Fibroblast of villous mesenchyme (primary cell): ENCODE results near the gene YIPF5. TPM values are rescaled to one million over a fixed set of nuclear protein-coding genes. Genes with fewer than 3 reads are reported as not detected.

Experiments
- DNase-seq: peaks from one replicate; pipeline ENCODE4 v3.0.0-alpha.2; 2010; ENCODE audit warnings: low read depth
- H3K4me3 ChIP-seq: 2 replicates; pipeline ENCODE4 v1.5.1; 2011; ENCODE audit warnings: low read depth, mild to moderate bottlenecking, low read length
- CTCF ChIP-seq: IDR thresholded peaks from 2 replicates; pipeline ENCODE4 v1.5.1; 2012; ENCODE audit warnings: low read depth, mild to moderate bottlenecking, low read length; ENCODE audit not compliant: insufficient read depth
- total RNA-seq: library from RNA; depleted of rRNA; stranded (reverse); fragments of >200 nt; gene quantifications from 2 replicates; pipeline ENCODE4 v1.2.3, GENCODE V29; 2012

Gene YIPF5
- total RNA-seq, 1 donor: 160 TPM

GRCh38 chr5:144166696-144167095 lies 3.8 kb downstream of the YIPF5 start:
- DNase-seq: no peak
- no peak overlapping the region for H3K4me3 ChIP-seq
- TF ChIP-seq CTCF: no peak

- no peak for TF ChIP-seq CTCF
- DNase-seq: no peak
- no peak overlapping the region for H3K4me3 ChIP-seq
Observed at GRCh38 chr5:144162686-144163085, 7.8 kb downstream of the YIPF5 start.

- no peak for DNase-seq
Observed at GRCh38 chr5:144156767-144157171, 13.7 kb downstream of the YIPF5 start.

GRCh38 chr5:144151026-144151425 lies 19.4 kb downstream of the YIPF5 start:
- no peak for DNase-seq
- no peak for TF ChIP-seq CTCF
- H3K4me3 ChIP-seq: no peak overlapping the region

More at GRCh38 chr5:144156767-144157171, 13.7 kb downstream of the YIPF5 start:
- H3K4me3 ChIP-seq: no peak overlapping the region
- no peak for TF ChIP-seq CTCF

- no peak for TF ChIP-seq CTCF
- no peak overlapping the region for H3K4me3 ChIP-seq
Observed at GRCh38 chr5:144144956-144145751, 25.3 kb downstream of the YIPF5 start.

GRCh38 chr5:144143625-144144024 lies 26.8 kb downstream of the YIPF5 start:
- DNase-seq: no peak
- no peak overlapping the region for H3K4me3 ChIP-seq
- TF ChIP-seq CTCF: no peak

More at GRCh38 chr5:144144956-144145751, 25.3 kb downstream of the YIPF5 start:
- DNase-seq: no peak

- no peak overlapping the region for H3K4me3 ChIP-seq
- no peak for DNase-seq
- no peak for TF ChIP-seq CTCF
Observed at GRCh38 chr5:144142824-144143162, 27.7 kb downstream of the YIPF5 start.
